DMS53 treated with DMSO at 0.1 percent for 48 hours (cell line): ENCODE data around the gene GRIK4.
"Not testable (repeated sequence)": the region's sequence is repeated elsewhere in the genome, so short reads cannot be mapped to it uniquely, and the experiment has no call there.

ENCODE experiments used
- DNase-seq: peaks from one replicate; lab custom pipeline; 2025; ENCODE audit not compliant: unreplicated experiment; lab: John Stamatoyannopoulos, UW

Gene GRIK4

DNA sequence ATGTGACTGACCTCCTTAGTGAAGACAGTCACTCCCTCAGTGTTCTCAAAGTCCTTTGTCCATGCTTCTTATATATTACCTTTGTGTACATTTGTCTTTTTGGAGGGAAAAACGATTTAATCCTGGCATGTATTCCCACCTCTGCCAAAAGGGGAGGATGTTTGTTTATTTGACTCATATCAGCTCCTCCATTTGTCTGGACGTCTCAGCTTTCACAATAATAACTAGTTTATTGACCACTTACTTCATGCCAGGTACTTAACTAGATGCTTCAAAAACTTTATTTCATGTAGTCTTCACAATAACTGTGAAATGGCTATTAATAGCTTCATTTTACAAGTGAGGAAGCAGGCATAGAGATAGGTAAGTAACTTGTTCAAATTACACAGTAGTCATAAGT, 517.6 kb downstream of the GRIK4 start:
- peak; percentile 8 for DNase-seq

DNA sequence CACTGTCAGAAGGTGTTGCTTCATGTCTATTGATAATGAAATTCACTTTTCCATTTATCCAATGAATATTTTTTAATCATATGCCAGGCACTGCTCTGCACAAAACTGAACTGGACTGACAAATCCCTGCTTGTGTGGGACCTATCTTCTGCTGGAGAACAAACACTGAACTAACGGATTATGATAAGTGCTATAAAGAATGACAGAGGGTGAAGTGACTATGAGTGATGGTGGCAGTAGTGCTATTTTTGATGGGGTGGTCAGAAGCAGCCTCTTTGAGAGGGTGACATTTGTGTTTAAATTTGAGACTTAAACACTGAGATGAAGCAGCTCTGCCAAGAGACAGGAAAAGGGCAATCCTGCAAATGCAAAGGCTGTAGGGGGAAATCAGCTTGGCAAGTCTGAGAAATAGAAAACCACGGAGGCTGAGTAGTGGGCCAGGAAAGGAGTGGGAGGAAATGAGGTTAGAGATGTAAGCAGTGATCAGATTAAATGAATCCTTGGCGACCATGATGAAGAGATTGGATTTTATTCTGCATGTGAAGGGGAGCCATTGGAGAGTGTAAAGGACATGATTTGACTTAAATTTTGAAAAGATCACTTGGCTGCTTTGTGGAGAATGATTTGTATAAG, 518.4 kb downstream of the GRIK4 start:
- no peak for DNase-seq

DNA sequence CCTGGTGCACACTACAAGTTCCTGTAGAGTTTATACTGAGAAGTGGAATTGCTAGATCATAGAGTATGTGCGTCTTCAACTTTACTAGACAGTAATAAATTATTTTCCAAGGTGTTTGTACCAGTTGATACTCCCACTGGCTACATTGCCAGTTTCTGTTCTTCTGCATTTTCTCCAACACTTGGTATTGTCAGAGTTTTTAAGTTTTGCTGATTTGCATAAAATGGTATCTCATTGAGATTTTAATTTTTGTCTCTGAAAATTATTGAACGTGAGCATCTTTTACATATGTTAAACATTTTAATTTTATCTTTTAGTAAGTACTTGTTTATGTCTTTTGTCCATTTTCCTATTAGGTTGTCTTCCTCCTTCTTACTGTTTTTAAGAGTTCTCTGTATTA, 519.6 kb downstream of the GRIK4 start:
- no peak for DNase-seq

DNA sequence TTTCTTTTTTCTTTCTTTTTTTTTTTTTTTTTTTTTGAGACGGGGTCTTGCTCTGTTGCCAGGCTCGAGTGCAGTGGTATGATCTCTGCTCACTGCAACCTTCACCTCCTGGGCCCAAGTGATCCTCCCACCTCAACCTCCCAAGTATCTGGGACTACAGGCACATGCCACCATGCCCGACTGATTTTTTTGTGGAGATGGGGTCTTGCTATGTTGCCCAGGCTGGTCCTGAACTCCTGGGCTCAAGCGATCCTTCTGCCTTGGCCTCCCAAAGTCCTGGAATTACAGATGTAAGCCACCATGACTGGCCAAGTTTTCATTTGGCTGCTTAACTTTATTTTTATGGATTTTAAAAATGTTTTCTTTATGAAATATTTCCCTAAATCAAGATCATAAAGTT, 520.1 kb downstream of the GRIK4 start:
- DNase-seq: not testable (repeated sequence)

DNA sequence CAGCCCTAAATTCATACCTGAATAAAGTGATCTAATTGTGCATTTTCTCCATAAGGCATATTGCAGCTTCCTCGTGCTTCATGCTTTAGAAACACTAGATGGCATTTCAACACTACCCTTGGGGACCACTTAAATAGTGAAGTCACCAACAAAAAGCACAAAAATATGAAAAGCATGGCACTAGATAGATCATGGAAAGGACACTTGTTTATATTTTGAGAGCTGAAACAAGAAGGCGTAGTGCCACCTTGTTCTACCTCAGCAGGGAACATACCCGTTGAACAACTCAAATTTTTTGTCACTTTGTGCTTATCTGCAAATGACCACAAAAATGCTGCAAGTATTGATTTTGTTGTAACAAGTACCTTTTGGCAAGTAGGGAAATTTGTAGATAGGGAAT, 521.0 kb downstream of the GRIK4 start:
- peak; percentile 6 for DNase-seq

DNA sequence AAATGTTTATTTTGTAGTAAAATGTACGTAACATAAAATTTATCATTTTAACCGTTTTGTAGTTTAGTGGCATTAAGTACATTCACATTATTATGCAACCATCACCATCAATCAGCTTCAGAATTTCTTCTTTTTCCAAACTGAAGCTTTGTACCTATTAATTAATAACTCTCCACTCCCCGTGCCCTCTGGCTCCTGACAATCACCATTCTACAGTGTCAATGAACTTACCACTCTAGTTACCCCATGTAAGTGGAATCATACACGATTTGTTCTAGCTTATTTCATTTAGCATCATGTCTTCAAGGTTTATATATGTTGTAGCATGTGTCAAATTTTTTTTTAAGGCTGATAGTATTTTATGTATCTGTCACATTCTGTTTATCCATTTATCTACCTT, 522.1 kb downstream of the GRIK4 start:
- DNase-seq: no peak

DNA sequence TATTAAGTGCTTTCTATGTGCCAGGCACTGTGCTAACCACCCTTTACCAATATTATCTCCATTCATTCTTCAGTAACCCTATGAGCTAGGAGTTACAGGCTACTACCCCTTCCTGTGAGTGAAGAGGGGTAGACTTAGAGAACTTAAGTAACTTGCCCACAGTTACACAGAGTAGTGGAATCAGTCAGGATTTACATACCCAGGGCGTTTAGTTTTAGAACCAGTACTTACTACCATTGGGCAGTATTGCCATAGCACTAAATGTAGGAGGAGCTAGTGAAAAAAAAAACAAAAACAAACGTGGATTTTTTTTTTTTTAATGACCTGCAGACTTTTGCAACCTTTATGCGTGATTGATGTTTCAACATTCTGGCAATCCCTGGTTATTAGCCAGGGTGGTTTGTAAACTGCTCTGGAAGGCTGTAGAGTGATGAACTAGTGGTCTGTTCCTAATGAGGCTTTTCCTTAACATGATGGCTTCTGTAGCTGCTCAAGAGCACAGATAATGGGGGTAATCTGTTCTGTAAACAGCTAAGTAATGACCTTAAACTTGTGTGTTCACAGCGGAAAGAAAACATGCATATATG, 523.7 kb downstream of the GRIK4 start:
- no peak for DNase-seq

DNA sequence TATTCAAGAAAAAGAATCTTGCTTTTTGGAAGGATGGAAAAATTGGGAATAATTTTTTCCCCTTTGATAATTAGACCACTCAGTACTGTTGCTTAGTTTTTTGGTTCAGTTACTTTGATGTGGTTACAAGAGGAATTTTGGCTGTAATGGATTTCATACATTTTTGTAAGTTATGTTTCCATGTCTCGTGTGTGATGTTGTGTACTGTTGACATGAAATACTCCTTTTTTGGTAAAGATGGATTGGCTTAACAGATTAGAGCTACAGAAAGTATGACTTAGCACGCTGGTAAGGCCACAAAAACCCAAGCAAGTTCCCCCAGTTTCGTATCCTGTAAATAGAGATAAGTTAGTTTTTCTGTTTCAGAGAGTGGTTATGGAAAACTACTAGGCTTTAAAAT, 524.2 kb downstream of the GRIK4 start:
- no peak for DNase-seq

DNA sequence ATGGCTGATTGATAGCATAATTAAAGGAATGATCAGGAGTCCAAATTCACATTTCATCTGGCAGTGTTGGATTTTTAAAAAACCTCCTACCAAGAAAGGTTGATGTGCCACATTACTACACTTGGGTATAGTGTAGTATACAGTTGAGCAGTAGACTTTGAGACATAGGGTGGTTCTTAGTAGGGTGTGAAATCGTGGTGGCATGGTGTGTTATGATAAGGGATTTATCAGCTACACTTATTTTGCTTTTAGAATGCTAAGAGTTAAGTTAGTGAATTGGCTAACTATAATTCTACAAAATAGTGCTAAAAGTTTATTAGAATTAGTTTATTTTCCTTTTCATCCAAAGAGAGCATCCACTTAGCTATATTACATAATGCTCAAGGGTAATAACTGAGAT, 525.5 kb downstream of the GRIK4 start:
- DNase-seq: no peak
